NCI-H774 (cell line): ENCODE data around the gene SHISA9.
"Not testable (repeated sequence)": the region's sequence is repeated elsewhere in the genome, so short reads cannot be mapped to it uniquely, and the experiment has no call there.

Experiments used
- DNase-seq: peaks from one replicate; lab custom pipeline; 2025; lab: John Stamatoyannopoulos, UW

SHISA9 gene

DNA sequence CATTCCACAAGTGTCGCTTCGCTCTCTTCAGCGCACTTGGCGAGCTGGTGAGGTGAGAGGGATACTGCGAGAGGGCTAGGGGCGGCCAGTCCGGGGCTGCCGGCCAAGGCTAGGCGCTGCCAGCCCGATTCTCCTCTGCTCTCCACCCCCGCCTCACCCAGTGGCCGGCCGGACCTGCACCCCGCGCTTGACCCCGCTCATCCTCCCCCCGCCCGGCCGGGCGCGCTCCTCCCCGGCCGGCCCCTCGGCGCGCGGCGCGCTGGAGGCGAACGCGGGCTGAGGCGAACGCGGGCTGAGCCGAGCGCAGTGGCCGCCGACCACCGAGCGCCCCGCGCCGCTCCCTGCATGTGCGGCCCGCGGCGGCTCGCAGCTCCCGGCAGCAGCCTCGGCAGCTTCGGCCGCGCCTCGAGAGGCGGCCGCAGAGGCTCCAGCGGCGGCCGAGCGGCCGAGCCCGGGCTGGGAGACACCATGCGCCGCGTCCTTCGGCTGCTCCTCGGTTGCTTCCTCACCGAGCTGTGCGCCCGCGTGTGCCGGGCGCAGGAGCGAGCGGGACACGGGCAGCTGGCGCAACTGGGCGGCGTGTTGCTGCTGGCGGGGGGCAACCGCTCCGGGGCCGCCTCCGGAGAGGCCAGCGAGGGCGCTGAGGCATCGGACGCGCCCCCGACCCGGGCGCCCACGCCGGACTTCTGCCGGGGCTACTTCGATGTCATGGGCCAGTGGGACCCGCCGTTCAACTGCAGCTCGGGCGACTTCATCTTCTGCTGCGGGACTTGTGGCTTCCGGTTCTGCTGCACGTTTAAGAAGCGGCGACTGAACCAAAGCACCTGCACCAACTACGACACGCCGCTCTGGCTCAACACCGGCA is at the start of gene SHISA9:
SHISA9 (plus strand) TSS at position 2 of the 865 bp plus-strand sequence.
- DNase-seq = no peak

DNA sequence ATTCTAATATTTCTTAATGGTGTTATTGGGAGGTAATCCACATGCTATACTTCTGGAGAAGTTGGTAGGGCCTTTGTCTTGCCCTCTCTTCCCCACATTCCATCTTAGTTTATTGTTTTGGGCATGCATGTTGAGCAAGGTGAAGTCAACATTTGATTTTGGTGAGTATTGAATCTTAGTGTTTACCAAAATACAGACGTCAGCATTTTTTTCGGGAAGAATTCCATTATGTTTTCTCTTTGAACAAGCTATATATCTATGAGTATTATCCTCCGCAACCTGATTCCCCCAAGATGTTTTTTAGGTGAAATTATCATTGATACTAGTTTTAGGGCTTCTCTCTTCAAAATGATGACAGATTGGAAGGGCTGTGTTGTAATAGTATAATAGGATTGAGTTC is 47.4 kb upstream of the SHISA9 start:
- no peak for DNase-seq

- not testable (repeated sequence) for DNase-seq
These were observed 44.0 kb upstream of the SHISA9 start for GRCh38 chr16:12857435-12857834.

GRCh38 chr16:12862327-12862726 is 39.1 kb upstream of the SHISA9 start:
- no peak for DNase-seq

GRCh38 chr16:12862941-12863340 is 38.5 kb upstream of the SHISA9 start:
- no peak for DNase-seq

DNA sequence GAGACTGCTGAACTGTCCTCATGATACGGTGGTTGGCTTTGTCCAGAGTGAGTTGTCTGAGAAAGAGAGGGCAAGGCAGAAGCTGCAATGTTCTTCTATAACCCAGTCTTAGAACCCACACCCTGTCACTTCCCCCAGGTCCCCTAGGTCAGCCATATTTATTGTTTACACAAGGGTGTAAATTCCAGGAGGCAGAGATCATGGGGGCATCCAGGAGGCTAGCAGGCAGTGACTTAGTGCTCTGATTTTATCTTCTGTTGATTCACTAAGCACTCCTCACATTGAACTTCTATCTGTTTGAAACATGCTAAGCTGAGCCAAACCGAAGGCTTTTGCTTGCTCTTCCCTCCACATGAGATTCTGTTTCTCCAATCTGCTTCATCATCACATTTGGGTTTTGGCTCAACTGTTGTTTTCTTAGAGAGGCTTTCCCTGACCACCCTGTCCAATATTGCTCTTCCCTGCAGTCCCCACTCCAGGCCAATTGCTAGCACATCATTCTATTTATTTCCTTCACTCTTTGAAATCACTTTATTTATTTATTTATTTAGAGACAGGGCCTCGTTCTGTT is 34.3 kb upstream of the SHISA9 start:
- no peak for DNase-seq

GRCh38 chr16:12868169-12868568 is 33.2 kb upstream of the SHISA9 start:
- no peak for DNase-seq

DNA sequence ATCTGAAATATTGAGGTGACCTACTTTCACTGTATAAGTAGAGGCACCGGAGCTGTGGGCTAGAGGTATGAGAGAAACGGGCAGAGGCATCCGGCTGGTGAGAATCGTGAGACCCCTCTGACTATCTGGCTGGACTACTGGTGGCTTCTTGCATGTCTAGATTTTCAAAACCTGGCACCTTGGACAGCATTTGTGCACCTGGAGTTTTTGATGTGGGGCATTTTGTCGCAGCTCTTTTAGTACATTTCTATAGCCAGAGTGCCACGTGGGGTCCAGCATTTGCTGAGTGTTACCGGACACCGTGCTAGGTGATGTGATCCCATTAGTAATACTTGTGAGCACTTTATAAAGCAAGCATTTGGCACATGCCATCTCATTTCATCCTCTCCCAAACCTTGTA is 32.6 kb upstream of the SHISA9 start:
- no peak for DNase-seq

- DNase-seq = no peak
These were observed 31.5 kb upstream of the SHISA9 start for GRCh38 chr16:12869698-12870427.

GRCh38 chr16:12871784-12872183 is 29.6 kb upstream of the SHISA9 start:
- no peak for DNase-seq

DNA sequence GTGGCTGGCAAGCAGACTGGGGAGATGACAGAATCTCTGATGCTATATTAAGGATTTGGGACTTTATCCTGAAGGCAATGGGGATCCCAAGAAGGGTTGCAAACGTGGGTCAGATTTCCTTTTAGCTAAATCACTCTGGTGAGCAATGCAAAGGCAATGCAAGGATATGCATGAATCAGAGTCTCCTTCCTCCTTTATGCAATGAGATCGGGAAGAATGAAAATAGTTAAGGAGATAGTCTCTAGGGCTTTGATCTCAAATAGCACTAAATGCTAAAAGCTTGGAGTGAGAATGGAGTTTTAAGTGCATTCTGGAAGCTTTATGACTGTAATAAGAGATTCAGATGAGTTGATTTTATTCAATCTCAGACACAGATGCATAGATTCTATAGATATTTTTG is 27.2 kb upstream of the SHISA9 start:
- DNase-seq = no peak

DNA sequence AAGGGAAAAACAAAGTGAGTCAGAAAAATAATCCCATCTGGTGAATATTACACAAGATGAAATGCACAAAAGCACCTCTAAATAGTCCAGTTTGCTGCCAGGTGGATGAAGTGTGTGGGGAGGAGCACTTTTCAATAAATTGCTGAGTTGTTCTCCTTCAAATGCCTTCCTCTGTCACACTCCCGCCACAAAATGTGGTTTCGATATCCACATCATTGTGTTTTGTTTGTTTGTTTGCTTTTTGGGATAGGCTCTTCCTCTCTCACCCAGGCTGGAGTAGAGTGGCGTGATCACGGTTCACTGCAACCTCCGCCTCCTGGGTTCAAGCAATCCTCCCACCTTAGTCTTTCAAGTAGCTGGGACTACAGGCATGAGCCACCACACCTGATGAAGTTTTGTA is 24.6 kb upstream of the SHISA9 start:
- DNase-seq = no peak

GRCh38 chr16:12878973-12879372 is 22.4 kb upstream of the SHISA9 start:
- DNase-seq = no peak

- no peak for DNase-seq
These were observed 21.6 kb upstream of the SHISA9 start for GRCh38 chr16:12879812-12880211.

GRCh38 chr16:12881182-12881581 is 20.2 kb upstream of the SHISA9 start:
- no peak for DNase-seq

GRCh38 chr16:12881740-12882139 is 19.7 kb upstream of the SHISA9 start:
- DNase-seq = no peak

DNA sequence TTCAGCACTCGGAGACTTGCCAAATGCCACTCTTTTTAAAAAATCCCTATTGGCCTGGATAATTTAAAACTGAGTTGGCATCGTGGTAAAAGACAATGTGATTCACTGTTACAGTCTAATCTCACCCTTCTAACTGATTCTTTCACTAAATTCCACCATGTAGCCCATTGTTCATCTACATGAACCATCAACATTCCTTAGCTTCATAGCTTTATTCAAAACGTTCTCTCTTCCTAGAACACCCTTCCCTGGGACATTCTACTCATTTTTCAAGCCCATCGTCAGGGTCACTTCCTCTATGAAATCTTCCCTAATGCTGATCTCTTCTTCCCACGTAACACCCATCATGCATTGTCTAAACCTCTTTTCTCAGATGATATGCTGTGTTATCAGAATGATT is 15.7 kb upstream of the SHISA9 start:
- DNase-seq = no peak

- DNase-seq = no peak
These were observed 9.6 kb upstream of the SHISA9 start for GRCh38 chr16:12891836-12892235.

- no peak for DNase-seq
These were observed 8.2 kb upstream of the SHISA9 start for GRCh38 chr16:12893050-12893750.

- DNase-seq = peak; percentile 40
These were observed 4.8 kb upstream of the SHISA9 start for GRCh38 chr16:12896562-12896961.

DNA sequence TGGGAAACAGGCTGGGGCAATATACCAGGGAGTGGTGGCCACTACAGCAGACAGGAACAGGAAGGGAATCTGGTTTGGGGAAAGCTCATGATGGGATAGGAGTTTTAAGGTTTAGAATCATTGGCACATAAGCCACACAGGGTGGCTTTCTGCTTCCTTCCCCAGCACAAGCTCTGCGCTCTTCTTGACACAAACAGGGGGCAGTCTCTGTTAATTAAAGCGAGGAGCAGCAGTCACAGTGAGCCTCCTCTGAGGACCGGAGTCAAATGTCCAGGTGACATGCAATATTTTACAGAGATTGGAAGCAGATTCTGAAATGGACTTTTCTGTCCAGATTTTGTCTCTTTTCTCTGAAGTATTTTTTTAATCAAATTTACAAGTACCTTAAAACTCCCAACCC is 2.8 kb upstream of the SHISA9 start:
- DNase-seq = no peak

GRCh38 chr16:12899529-12900143 is 1.8 kb upstream of the SHISA9 start:
- no peak for DNase-seq
